RWPE2 (cell line): ENCODE measurements around the gene CEP57L1.
A peak's percentile ranks its signal among the peaks of the same experiment; 100 is the strongest.

ENCODE experiments used
- ATAC-seq: fragments of 200-7000 bp; cut with Tn5 transposase; 3 replicates; pipeline ENCODE4 v1.9.1; 2021; ENCODE audit warnings: low read depth
- DNase-seq: peaks from one replicate; pipeline ENCODE4 v3.0.0-alpha.2; 2020; ENCODE audit warnings: low spot score
- H3K27ac ChIP-seq: fragments of 450-650 bp; 2 replicates; pipeline ENCODE4 v1.5.1; 2017; ENCODE audit warnings: mild to moderate bottlenecking; ENCODE audit not compliant: poor library complexity, severe bottlenecking
- H3K27me3 ChIP-seq: fragments of 250-450 bp; sonication (Bioruptor Pico); 2 replicates; pipeline ENCODE4 v1.5.1; 2021; ENCODE audit warnings: mild to moderate bottlenecking, moderate library complexity; ENCODE audit not compliant: insufficient read depth, poor library complexity, severe bottlenecking
- H3K36me3 ChIP-seq: fragments of 250-450 bp; sonication (Bioruptor Pico); 2 replicates; pipeline ENCODE4 v1.5.1; 2020; ENCODE audit warnings: low read depth, mild to moderate bottlenecking, moderate library complexity
- H3K4me1 ChIP-seq: fragments of 250-450 bp; sonication (Bioruptor Pico); 2 replicates; pipeline ENCODE4 v1.5.1; 2021; ENCODE audit warnings: mild to moderate bottlenecking, moderate library complexity; ENCODE audit not compliant: insufficient read depth, poor library complexity, severe bottlenecking
- H3K4me3 ChIP-seq: fragments of 250-450 bp; sonication (Bioruptor Pico); 2 replicates; pipeline ENCODE4 v1.5.1; 2021; ENCODE audit warnings: mild to moderate bottlenecking, moderate library complexity; ENCODE audit not compliant: severe bottlenecking
- H3K9me3 ChIP-seq: fragments of 250-450 bp; sonication (Bioruptor Pico); 2 replicates; pipeline ENCODE4 v1.5.1; 2021; ENCODE audit warnings: mild to moderate bottlenecking, moderate library complexity; ENCODE audit not compliant: severe bottlenecking
- TF ChIP-seq, protein P1 (sequence below): fragments of 450-650 bp; IDR thresholded peaks from one replicate; pipeline ENCODE4 v1.5.1; 2017; ENCODE audit warnings: mild to moderate bottlenecking, moderate library complexity; ENCODE audit not compliant: poor library complexity, severe bottlenecking

CEP57L1 gene

DNA sequence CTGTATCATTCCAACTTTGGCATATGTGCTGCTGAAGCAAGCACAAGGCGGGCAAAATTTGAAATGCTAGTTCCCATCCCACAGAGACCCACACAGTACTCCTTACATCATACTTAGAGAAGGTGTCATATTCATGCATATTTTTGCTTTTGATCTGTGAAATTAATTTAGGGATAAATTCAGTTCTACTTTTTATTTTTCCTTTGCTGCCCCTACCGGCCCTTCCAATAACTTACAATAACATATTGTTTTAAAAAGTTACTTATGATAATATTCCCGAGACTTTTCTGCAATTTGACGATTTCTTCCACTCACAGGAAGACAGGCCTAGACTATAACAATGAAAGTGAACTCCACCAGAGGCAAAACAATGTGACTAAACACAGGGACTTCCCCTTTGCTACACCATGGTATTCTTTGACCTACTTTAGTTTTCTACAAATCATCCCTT is 35.7 kb upstream of the CEP57L1 start:
- TF ChIP-seq, protein P1, sequence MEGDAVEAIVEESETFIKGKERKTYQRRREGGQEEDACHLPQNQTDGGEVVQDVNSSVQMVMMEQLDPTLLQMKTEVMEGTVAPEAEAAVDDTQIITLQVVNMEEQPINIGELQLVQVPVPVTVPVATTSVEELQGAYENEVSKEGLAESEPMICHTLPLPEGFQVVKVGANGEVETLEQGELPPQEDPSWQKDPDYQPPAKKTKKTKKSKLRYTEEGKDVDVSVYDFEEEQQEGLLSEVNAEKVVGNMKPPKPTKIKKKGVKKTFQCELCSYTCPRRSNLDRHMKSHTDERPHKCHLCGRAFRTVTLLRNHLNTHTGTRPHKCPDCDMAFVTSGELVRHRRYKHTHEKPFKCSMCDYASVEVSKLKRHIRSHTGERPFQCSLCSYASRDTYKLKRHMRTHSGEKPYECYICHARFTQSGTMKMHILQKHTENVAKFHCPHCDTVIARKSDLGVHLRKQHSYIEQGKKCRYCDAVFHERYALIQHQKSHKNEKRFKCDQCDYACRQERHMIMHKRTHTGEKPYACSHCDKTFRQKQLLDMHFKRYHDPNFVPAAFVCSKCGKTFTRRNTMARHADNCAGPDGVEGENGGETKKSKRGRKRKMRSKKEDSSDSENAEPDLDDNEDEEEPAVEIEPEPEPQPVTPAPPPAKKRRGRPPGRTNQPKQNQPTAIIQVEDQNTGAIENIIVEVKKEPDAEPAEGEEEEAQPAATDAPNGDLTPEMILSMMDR = no peak
- peak; percentile 74 for ATAC-seq
- no peak for DNase-seq
- no peaks in the 10 kb centered on the region for H3K36me3 ChIP-seq
- no peaks in the 10 kb centered on the region for H3K9me3 ChIP-seq
- H3K27me3 ChIP-seq = no peaks in the 10 kb centered on the region
- no peak overlapping the region for H3K27ac ChIP-seq
- no peak overlapping the region for H3K4me3 ChIP-seq
- H3K4me1 ChIP-seq = peaks cover 18% of the 10 kb centered on the region

GRCh38 chr6:109060571-109060970 is 34.7 kb upstream of the CEP57L1 start:
- Histone ChIP-seq H3K4me1 (peaks cover 18% of the 10 kb centered on the region), H3K27ac (no peak overlapping the region), H3K27me3 (no peaks in the 10 kb centered on the region), H3K36me3 (no peaks in the 10 kb centered on the region), H3K4me3 (no peak overlapping the region), H3K9me3 (no peaks in the 10 kb centered on the region)
- TF ChIP-seq, protein P1 = no peak
- ATAC-seq (no peak), DNase-seq (no peak)

DNA sequence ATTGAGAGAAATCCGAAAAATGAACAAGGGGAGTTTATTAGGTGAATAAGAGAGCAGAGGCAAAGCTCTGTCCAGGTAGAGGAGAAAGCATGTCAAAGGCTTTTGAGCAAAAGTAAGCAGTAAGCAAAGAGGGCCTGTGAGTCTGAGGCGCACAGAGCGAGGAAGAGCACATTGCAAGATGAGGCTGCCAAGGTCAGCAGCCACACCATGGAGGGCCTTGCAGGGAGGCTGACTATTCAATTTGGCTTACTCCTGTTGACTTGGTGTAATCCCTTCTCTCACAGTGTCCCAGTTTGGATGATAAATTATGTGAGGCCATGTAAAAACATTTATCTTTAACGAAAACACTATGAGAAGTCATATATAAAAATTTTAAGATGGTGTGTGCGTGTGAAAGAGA is 33.1 kb upstream of the CEP57L1 start:
- no peaks in the 10 kb centered on the region for H3K9me3 ChIP-seq
- no peaks in the 10 kb centered on the region for H3K36me3 ChIP-seq
- H3K27me3 ChIP-seq = no peaks in the 10 kb centered on the region
- H3K4me3 ChIP-seq = no peak overlapping the region
- no peak overlapping the region for H3K27ac ChIP-seq
- DNase-seq (no peak), ATAC-seq (no peak)
- TF ChIP-seq, protein P1 = no peak
- peaks cover 13% of the 10 kb centered on the region for H3K4me1 ChIP-seq

DNA sequence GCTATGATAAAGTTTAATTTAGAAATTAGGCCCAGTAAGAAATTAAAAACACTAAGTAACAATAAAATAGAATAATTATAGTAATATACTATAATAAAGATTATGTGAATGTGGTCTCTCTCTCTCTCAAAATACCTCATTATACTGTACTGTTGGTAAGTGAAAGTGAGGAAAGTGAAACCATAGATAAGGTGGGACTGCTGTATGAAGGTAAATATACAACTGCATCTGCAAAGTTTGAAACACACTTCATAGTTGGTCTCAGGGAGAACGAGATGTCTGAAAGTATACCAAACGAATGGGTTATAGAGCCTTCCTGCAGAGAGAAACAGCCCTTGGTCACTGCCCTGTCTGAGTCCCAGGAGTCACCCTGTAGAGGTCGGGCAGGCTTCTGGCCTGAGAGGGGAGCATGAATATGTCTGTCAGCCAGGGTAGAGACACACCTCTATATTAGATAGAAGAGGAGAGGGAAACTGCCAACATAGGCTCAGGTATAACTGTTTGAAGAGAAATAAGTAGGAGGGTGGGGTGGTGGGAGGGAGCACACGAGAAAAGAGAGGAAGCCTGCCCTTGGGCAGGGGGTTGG is 32.4 kb upstream of the CEP57L1 start:
- Histone ChIP-seq H3K4me1 (peaks cover 13% of the 10 kb centered on the region), H3K9me3 (no peaks in the 10 kb centered on the region), H3K4me3 (no peak overlapping the region), H3K27ac (no peak overlapping the region), H3K27me3 (no peaks in the 10 kb centered on the region), H3K36me3 (no peaks in the 10 kb centered on the region)
- DNase-seq (no peak), ATAC-seq (no peak)
- TF ChIP-seq, protein P1 = no peak

DNA sequence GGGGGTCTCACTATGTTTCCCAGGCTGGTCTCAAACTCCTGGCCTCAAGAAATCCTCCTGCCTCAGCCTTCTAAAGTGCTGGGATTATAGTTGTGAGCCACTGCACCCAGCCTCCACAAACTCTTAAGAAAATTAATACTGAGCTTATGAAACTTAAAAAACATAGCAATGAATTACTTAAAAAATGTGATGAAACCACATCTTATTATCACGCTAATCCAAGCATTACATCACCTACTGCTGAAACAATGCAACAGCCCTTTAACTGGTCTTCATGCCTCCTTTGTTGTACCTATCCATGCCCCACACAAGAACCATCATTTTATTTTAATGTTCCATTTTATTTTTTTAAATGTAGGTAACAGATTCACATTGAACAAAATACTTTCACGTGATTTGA is 25.6 kb upstream of the CEP57L1 start:
- Histone ChIP-seq H3K9me3 (no peaks in the 10 kb centered on the region), H3K4me3 (no peak overlapping the region), H3K27ac (no peak overlapping the region), H3K36me3 (no peaks in the 10 kb centered on the region), H3K27me3 (no peaks in the 10 kb centered on the region), H3K4me1 (peaks cover 2% of the 10 kb centered on the region)
- ATAC-seq (no peak), DNase-seq (no peak)
- TF ChIP-seq, protein P1 = no peak
